Retinal pigment epithelial cell (primary cell): ENCODE results near the gene LRRC75A.
"Not testable (repeated sequence)": the region's sequence is repeated elsewhere in the genome, so short reads cannot be mapped to it uniquely, and the experiment has no call there.

Source experiments
- DNase-seq: peaks from one replicate; pipeline ENCODE4 v3.0.0-alpha.2; 2010; ENCODE audit warnings: low read depth
- H3K4me3 ChIP-seq: 2 replicates; pipeline ENCODE4 v1.5.1; 2011; ENCODE audit warnings: mild to moderate bottlenecking, low read length, control low read depth, moderate library complexity
- TF ChIP-seq, protein P1 (sequence below): conservative IDR thresholded peaks from 2 replicates; pipeline ENCODE4 v1.5.1; 2011; ENCODE audit warnings: low read depth, low read length, control low read depth, inconsistent platforms

Gene LRRC75A

DNA sequence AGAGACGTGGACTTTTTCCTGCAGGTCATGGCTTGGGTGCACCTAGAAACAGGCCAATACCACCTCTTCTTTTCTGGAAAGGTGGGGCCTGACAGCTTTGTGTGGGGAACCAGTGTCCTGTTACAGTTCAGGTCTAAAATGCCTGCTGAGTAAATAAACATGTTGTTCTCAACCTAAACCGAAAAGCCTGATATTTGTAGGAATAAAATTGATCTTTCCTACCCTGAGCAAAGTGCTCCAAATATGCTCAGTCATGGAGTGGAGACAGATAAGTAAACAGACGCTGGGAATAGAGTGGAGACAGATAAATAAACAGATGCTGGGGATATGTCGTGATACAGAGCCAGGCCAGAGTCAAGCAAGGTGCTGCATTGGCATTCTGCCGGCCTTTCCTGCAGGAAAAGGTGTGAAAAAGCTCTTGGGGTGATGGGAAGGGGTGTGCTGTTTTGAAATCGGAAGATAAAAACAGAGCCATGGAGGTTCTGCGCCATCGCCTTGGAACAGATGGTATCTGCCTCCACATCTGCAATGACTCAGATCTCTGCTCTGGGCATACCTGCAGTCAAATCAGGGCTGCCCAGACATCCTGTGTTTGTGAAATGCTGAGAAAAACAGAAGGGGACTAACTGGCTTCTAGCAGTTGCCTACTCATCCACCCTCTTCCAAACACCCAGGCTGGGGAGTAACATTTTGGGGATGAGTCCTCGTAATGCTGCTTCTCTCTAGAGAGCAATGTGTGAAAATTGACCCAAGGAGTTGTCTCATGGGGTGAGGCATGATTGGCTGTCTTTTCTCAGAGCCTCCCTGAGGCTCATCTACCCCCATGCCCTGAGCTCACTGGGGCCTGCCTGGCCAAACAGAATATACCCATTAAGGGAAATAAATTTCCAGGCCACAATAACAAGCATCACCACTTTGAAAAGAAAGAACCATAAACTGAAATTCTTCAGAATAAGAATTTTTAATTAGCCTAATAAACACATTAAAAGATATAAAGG is 93.4 kb downstream of the LRRC75A start:
- no peak overlapping the region for H3K4me3 ChIP-seq
- TF ChIP-seq, protein P1, sequence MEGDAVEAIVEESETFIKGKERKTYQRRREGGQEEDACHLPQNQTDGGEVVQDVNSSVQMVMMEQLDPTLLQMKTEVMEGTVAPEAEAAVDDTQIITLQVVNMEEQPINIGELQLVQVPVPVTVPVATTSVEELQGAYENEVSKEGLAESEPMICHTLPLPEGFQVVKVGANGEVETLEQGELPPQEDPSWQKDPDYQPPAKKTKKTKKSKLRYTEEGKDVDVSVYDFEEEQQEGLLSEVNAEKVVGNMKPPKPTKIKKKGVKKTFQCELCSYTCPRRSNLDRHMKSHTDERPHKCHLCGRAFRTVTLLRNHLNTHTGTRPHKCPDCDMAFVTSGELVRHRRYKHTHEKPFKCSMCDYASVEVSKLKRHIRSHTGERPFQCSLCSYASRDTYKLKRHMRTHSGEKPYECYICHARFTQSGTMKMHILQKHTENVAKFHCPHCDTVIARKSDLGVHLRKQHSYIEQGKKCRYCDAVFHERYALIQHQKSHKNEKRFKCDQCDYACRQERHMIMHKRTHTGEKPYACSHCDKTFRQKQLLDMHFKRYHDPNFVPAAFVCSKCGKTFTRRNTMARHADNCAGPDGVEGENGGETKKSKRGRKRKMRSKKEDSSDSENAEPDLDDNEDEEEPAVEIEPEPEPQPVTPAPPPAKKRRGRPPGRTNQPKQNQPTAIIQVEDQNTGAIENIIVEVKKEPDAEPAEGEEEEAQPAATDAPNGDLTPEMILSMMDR, result no peak
- no peak for DNase-seq

DNA sequence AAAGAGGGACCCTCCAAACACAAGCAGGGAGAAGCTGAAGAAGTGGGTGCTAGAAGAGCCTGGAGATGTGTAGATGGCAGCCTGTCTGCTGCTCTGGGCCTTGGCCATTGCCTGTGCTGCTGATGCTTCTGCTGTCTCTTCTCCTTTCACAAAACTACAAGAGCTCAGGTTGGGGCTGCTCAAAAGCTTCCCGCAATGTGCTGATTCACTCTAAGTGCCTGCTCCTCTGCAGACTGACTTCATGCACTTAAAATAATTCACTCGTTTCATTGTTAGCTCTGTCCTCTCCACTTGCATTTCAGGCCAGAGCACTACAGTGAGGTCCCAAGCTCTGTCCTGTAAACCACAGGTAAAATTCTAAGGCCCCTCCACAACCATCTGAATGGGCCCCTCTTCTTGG is 95.3 kb downstream of the LRRC75A start:
- not testable (repeated sequence) for DNase-seq, H3K4me3 ChIP-seq

DNA sequence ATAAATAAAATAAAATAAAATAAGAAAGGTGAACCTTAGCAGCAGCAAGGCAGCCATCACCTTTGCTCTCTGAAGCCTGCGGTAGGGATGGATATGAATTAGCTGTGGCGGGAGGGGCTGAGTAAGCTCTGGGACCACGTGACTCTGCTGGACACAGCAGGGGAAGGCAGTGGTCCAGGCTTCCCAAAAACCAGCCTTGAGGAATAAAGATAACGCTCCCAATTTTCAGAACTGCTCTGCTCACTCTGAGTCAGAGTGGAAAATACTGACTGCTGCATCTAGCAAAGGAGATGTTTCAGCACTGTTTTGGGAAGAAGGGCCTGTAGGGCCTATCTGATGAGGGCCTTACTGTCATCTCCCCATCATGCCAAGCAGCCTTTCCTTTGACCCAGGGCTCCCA is 96.1 kb downstream of the LRRC75A start:
- DNase-seq, H3K4me3 ChIP-seq: not testable (repeated sequence)

DNA sequence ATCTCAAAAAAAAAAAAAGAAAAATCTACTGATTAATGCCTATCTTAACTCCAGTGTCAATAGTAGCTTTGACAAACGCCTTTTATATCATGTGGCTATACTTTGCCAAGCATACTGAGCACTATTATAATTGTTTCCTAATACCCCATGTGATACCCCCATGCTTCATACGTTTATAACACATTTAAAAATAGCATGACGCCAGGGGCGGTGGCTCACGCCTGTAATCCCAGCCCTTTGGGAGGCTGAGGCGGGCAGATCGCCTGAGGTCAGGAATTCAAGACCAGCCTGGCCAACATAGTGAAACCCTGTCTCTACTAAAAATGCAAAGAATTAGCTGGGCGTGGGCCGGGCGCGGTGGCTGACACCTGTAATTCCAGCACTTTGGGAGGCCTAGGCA is 99.5 kb downstream of the LRRC75A start:
- not testable (repeated sequence) for H3K4me3 ChIP-seq, DNase-seq
